H1 (cell line): ENCODE results near the gene GAB3. TPM values are rescaled to one million over a fixed set of nuclear protein-coding genes. Genes with fewer than 3 reads are reported as not detected.

ENCODE experiments used
- CTCF ChIA-PET: fragments of 300-600 bp; sonication (Branson Sonifier 250); formaldehyde crosslinking; loops from one replicate; lab custom pipeline; 2021; ENCODE audit not compliant: partially characterized antibody; lab: Charles Lee
- POLR2A ChIA-PET: fragments of 300-600 bp; sonication (Branson Sonifier 250); formaldehyde crosslinking; loops from one replicate; lab custom pipeline; 2021; ENCODE audit warnings: inconsistent platforms; ENCODE audit not compliant: partially characterized antibody; lab: Charles Lee
- DNase-seq, 2 experiments: peaks; one replicate each; pipeline versions ENCODE4 v3.0.0 to v3.0.0-alpha.2; 2010 to 2022; ENCODE audit warnings: low spot score in 2 of 2, low read depth in 1 of 2, mixed read lengths in 1 of 2
- FAIRE-seq: peaks from 2 replicates; lab custom pipeline; 2011; peaks lifted over from hg19 to GRCh38; lab: Jason Lieb, UNC
- H2AFZ ChIP-seq: 2 replicates; pipeline ENCODE4 v1.8.1; 2012; ENCODE audit warnings: low read length, inconsistent platforms
- H2AK5ac ChIP-seq: 2 replicates; pipeline ENCODE4 v1.6.1; 2013; ENCODE audit warnings: low read depth, low read length
- H2BK120ac ChIP-seq: replicated peaks from 2 replicates; pipeline ENCODE3; 2013; ENCODE audit warnings: low read depth, low read length, inconsistent platforms
- H2BK12ac ChIP-seq: 2 replicates; pipeline ENCODE4 v1.6.1; 2013; ENCODE audit warnings: low read depth, low read length
- H2BK15ac ChIP-seq: 2 replicates; pipeline ENCODE4 v1.6.1; 2013; ENCODE audit warnings: low read length
- H2BK20ac ChIP-seq: 2 replicates; pipeline ENCODE4 v1.6.1; 2013; ENCODE audit warnings: low read length
- H2BK5ac ChIP-seq: 2 replicates; pipeline ENCODE4 v1.6.1; 2013; ENCODE audit warnings: low read depth, low read length
- H3K14ac ChIP-seq: 2 replicates; pipeline ENCODE4 v1.6.1; 2013; ENCODE audit warnings: inconsistent platforms; ENCODE audit not compliant: insufficient read length
- H3K18ac ChIP-seq: 2 replicates; pipeline ENCODE4 v1.6.1; 2013; ENCODE audit warnings: low read length; ENCODE audit errors: extremely low read depth
- H3K23ac ChIP-seq: 2 replicates; pipeline ENCODE4 v1.6.1; 2013; ENCODE audit warnings: inconsistent platforms; ENCODE audit not compliant: insufficient read length
- H3K23me2 ChIP-seq: 2 replicates; pipeline ENCODE4 v1.6.1; 2013; ENCODE audit warnings: low read depth, low read length
- H3K27ac ChIP-seq: 2 replicates; pipeline ENCODE4 v1.6.1; 2011; ENCODE audit warnings: low read depth, low read length, inconsistent platforms
- H3K27me3 ChIP-seq, 4 experiments: replicated peaks in 1 of 4; 1 replicate in 1 of 4; 2 replicates in 3 of 4; pipeline versions ENCODE4 v1.6.1 to v1.8.1; 2011 to 2013; ENCODE audit warnings: low read length in 3 of 4, mild to moderate bottlenecking in 3 of 4, inconsistent platforms in 2 of 4, mixed read lengths in 2 of 4, moderate library complexity in 1 of 4; ENCODE audit not compliant: control insufficient read depth in 3 of 4, insufficient read depth in 3 of 4; ENCODE audit errors: extremely low read depth in 1 of 4
- H3K36me3 ChIP-seq, 4 experiments: 2 replicates each; pipeline versions ENCODE4 v1.6.1 to v1.8.1; 2011 to 2013; ENCODE audit warnings: mild to moderate bottlenecking in 4 of 4, low read length in 3 of 4, moderate library complexity in 2 of 4, control low read depth in 1 of 4, inconsistent platforms in 1 of 4; ENCODE audit not compliant: insufficient read depth in 4 of 4, control insufficient read depth in 2 of 4
- H3K4ac ChIP-seq: replicated peaks from 2 replicates; pipeline ENCODE3; 2013; ENCODE audit warnings: low read length, low read depth, mixed read lengths, inconsistent platforms; ENCODE audit not compliant: insufficient read length
- H3K4me1 ChIP-seq, 4 experiments: replicated peaks in 1 of 4; 1 replicate in 1 of 4; 2 replicates in 3 of 4; pipeline versions ENCODE4 v1.6.1 to v1.8.1; 2011 to 2013; ENCODE audit warnings: low read length in 3 of 4, inconsistent platforms in 2 of 4, mixed read lengths in 1 of 4; ENCODE audit not compliant: insufficient read depth in 4 of 4, control insufficient read depth in 3 of 4
- H3K4me2 ChIP-seq, 2 experiments: 2 replicates each; pipeline versions ENCODE4 v1.6.1 to v1.8.1; 2011 to 2013; ENCODE audit warnings: low read depth in 2 of 2, low read length in 2 of 2, control low read depth in 1 of 2, inconsistent platforms in 1 of 2, mild to moderate bottlenecking in 1 of 2; ENCODE audit not compliant: insufficient read depth in 1 of 2
- H3K4me3 ChIP-seq, 4 experiments: fragments of 200-600, 300-600 bp in 1 of 4; sonication (generic), shearing (Covaris generic), sonication (Bioruptor Twin) in 1 of 4; 2 replicates each; pipeline versions ENCODE4 v1.5.1 to v1.8.1; 2011 to 2016; ENCODE audit warnings: low read length in 4 of 4, low read depth in 3 of 4, control low read depth in 2 of 4, inconsistent platforms in 2 of 4, mild to moderate bottlenecking in 2 of 4, mixed read lengths in 1 of 4, moderate library complexity in 1 of 4; ENCODE audit not compliant: insufficient read depth in 2 of 4; ENCODE audit errors: extremely low read depth in 1 of 4
- H3K56ac ChIP-seq: replicated peaks from 2 replicates; pipeline ENCODE3; 2013; ENCODE audit warnings: low read depth, mild to moderate bottlenecking, mixed read lengths, low read length, inconsistent platforms; ENCODE audit not compliant: insufficient read length
- H3K79me1 ChIP-seq: 2 replicates; pipeline ENCODE4 v1.6.1; 2013; ENCODE audit warnings: low read depth, low read length, control low read depth
- H3K79me2 ChIP-seq, 2 experiments: 2 replicates each; pipeline versions ENCODE4 v1.6.1 to v1.8.1; 2012 to 2013; ENCODE audit warnings: low read length in 2 of 2, mild to moderate bottlenecking in 2 of 2, inconsistent platforms in 1 of 2; ENCODE audit not compliant: insufficient read depth in 2 of 2, control insufficient read depth in 1 of 2
- H3K9ac ChIP-seq, 4 experiments: replicated peaks in 1 of 4; 1 replicate in 1 of 4; 2 replicates in 3 of 4; pipeline versions ENCODE4 v1.6.1 to v1.8.1; 2011 to 2013; ENCODE audit warnings: low read depth in 3 of 4, low read length in 3 of 4, control low read depth in 2 of 4, mild to moderate bottlenecking in 2 of 4, moderate library complexity in 2 of 4, inconsistent platforms in 1 of 4; ENCODE audit errors: extremely low read depth in 1 of 4
- H3K9me3 ChIP-seq, 2 experiments: 2 replicates each; pipeline versions ENCODE4 v1.6.1 to v1.8.1; 2012 to 2013; ENCODE audit warnings: mild to moderate bottlenecking in 2 of 2, moderate library complexity in 2 of 2, control low read depth in 1 of 2, inconsistent platforms in 1 of 2, low read depth in 1 of 2, low read length in 1 of 2, mixed read lengths in 1 of 2; ENCODE audit not compliant: insufficient read depth in 2 of 2
- H4K20me1 ChIP-seq, 2 experiments: replicated peaks in 1 of 2; 2 replicates each; pipeline versions ENCODE3 to v1.8.1; 2011 to 2013; ENCODE audit warnings: inconsistent platforms in 2 of 2, low read length in 2 of 2, mild to moderate bottlenecking in 1 of 2; ENCODE audit not compliant: insufficient read depth in 2 of 2, control insufficient read depth in 1 of 2
- H4K5ac ChIP-seq: 2 replicates; pipeline ENCODE4 v1.6.1; 2013; ENCODE audit warnings: low read length, low read depth, mixed read lengths, inconsistent platforms; ENCODE audit not compliant: insufficient read length
- H4K8ac ChIP-seq: 2 replicates; pipeline ENCODE4 v1.8.0; 2013; ENCODE audit warnings: mild to moderate bottlenecking, moderate library complexity, low read length, inconsistent platforms; ENCODE audit not compliant: insufficient read depth; ENCODE audit errors: extremely low read depth
- H4K91ac ChIP-seq: replicated peaks from 2 replicates; pipeline ENCODE3; 2013; ENCODE audit warnings: low read length, mixed read lengths, inconsistent platforms; ENCODE audit not compliant: insufficient read length
- CHD2 ChIP-seq: IDR thresholded peaks from 2 replicates; pipeline ENCODE4 v1.6.1; 2012; ENCODE audit warnings: low read length, improper control_type of control experiment
- CTCF ChIP-seq, 3 experiments: IDR thresholded peaks; 1 replicate in 2 of 3; 2 replicates in 1 of 3; pipeline versions ENCODE4 v1.5.1 to v1.6.1; 2011; ENCODE audit warnings: low read length in 3 of 3, mild to moderate bottlenecking in 3 of 3, inconsistent platforms in 2 of 3, low read depth in 1 of 3, moderate library complexity in 1 of 3; ENCODE audit not compliant: insufficient read depth in 1 of 3; ENCODE audit errors: control extremely low read depth in 1 of 3
- EGR1 ChIP-seq: IDR thresholded peaks from 2 replicates; pipeline ENCODE4 v1.6.1; 2011; ENCODE audit warnings: low read depth, low read length, borderline replicate concordance
- JUN ChIP-seq: IDR thresholded peaks from 2 replicates; pipeline ENCODE4 v1.6.1; 2011; ENCODE audit warnings: low read depth, mild to moderate bottlenecking, improper control_type of control experiment, low read length
- KDM4A ChIP-seq: IDR thresholded peaks from one replicate; pipeline ENCODE4 v1.7.1; 2012; ENCODE audit warnings: low read depth, mild to moderate bottlenecking, moderate library complexity, low read length, inconsistent platforms; ENCODE audit not compliant: severe bottlenecking
- KDM5A ChIP-seq: fragments of 200-600 bp; IDR thresholded peaks from 2 replicates; pipeline ENCODE4 v1.7.1; 2012; ENCODE audit warnings: mild to moderate bottlenecking, low read length, inconsistent platforms, mixed read lengths
- MAFK ChIP-seq: IDR thresholded peaks from 2 replicates; pipeline ENCODE4 v1.6.1; 2012; ENCODE audit warnings: low read depth, mild to moderate bottlenecking, improper control_type of control experiment, low read length
- MAX ChIP-seq: IDR thresholded peaks from 2 replicates; pipeline ENCODE4 v1.6.1; 2012; ENCODE audit warnings: inconsistent platforms
- RFX5 ChIP-seq: IDR thresholded peaks from 2 replicates; pipeline ENCODE4 v1.6.1; 2011; ENCODE audit warnings: low read depth, low read length, improper control_type of control experiment, borderline replicate concordance
- RNF2 ChIP-seq: fragments of 200-900, 300-1000 bp; sonication (generic); IDR thresholded peaks from 2 replicates; pipeline ENCODE4 v1.7.1; 2016; ENCODE audit warnings: borderline replicate concordance, low read depth, mild to moderate bottlenecking, antibody characterized with exemption, low read length; ENCODE audit not compliant: poor library complexity, severe bottlenecking; ENCODE audit errors: missing control alignments
- SAP30 ChIP-seq: fragments of 300-600 bp; sonication (generic); IDR thresholded peaks from 2 replicates; pipeline ENCODE4 v1.7.1; 2012; ENCODE audit warnings: low read length, moderate library complexity, mild to moderate bottlenecking, inconsistent platforms; ENCODE audit not compliant: insufficient read depth, insufficient replicate concordance
- WGBS, 2 experiments: shearing (Covaris generic) in 1 of 2; methylation state at CpG; one replicate each; pipeline versions ENCODE4 v1.1.6 to v1.1.7; 2013 to 2015; ENCODE audit warnings: low lambda C conversion rate in 2 of 2, mixed read lengths in 2 of 2, inconsistent platforms in 1 of 2, low coverage in 1 of 2, missing lambda C conversion rate in 1 of 2; ENCODE audit not compliant: insufficient replicate concordance in 2 of 2, insufficient coverage in 1 of 2, insufficient read length in 1 of 2; ENCODE audit errors: extremely low coverage in 1 of 2, missing lambda C conversion rate in 1 of 2; 5-methylcytosine and 5-hydroxymethylcytosine counted together
- polyA plus RNA-seq, 7 experiments: library from polyadenylated mRNA; depleted of rRNA in 3 of 7; stranded (reverse) in 5 of 7; unstranded in 2 of 7; fragments of >200 nt in 5 of 7; fragments of 200-250 nt in 2 of 7; gene quantifications; 1 replicate in 5 of 7; 2 replicates in 1 of 7; 4 replicates in 1 of 7; pipeline versions ENCODE4 v1.2.1 to v1.2.3, GENCODE V29; 2011 to 2013; ENCODE audit warnings: missing spikeins in 2 of 7, mixed read lengths in 2 of 7
- total RNA-seq: library from RNA; stranded (reverse); fragmentation: NEBNext Ultra II Directional; extraction: Animal tissue kit (Norgen Biotek cat#: 25700); gene quantifications from 2 replicates; pipeline ENCODE4 v1.2.1, GENCODE V29; 2021

Gene GAB3
- total and polyA plus RNA-seq, 2 of the 8 experiments (the other 6 are each of a cell fraction or from before 2014, with no cell fraction given), result 0.48 to 1.2 TPM

- Histone ChIP-seq H3K18ac (no peak overlapping the region), H3K23me2 (no peaks in the 10 kb centered on the region), H4K5ac (no peak overlapping the region), H4K8ac (no peak overlapping the region), H3K79me1 (no peaks in the 10 kb centered on the region), H2BK20ac (no peak overlapping the region), H3K36me3 (no peaks in the 10 kb centered on the region), H4K20me1 (no peaks in the 10 kb centered on the region), H3K4me1 (peaks cover 0 to 2% (median 0%) of the 10 kb centered on the region in 4 experiments; a peak in 1 of 7 replicates), H2BK12ac (no peak overlapping the region), H3K79me2 (no peaks in the 10 kb centered on the region), H2AK5ac (no peak overlapping the region), H3K14ac (no peak overlapping the region), H3K9me3 (no peaks in the 10 kb centered on the region), H2AFZ (no peak overlapping the region), H2BK120ac (no peak overlapping the region), H2BK15ac (no peak overlapping the region), H2BK5ac (no peak overlapping the region), H3K56ac (no peak overlapping the region), H3K4me2 (no peak overlapping the region), H4K91ac (no peak overlapping the region), H3K27ac (no peak overlapping the region), H3K4me3 (no peak overlapping the region), H3K9ac (no peak overlapping the region), H3K4ac (no peak overlapping the region), H3K27me3 (no peaks in the 10 kb centered on the region), H3K23ac (no peak overlapping the region)
- POLR2A ChIA-PET, result interaction anchor here (1.2 kb wide), 1 partner anchor 12 kb away, joined by 3 read pairs; no protein-coding TSS in a partner anchor
- WGBS, 2 experiments, result 66% methylated on average over 4 of the region's 4 CpGs; no CpG with 5 or more reads in 1 of the 2 experiments
- DNase-seq, result no peak
- FAIRE-seq, result no peak
- CTCF ChIA-PET, result no interaction called here
- TF ChIP-seq RFX5 (no peak), CTCF (IDR thresholded peaks at IDR 0.05; ENCODE audit: control extremely low read depth in 1 of 3, insufficient read depth in 1 of 3, low read depth in 1 of 3, low read length in 3 of 3) (no peak), KDM4A (no peak), SAP30 (no peak), MAFK (no peak), EGR1 (no peak), KDM5A (no peak), MAX (no peak), CHD2 (no peak), RNF2 (no peak), JUN (no peak)
These were observed 40.6 kb upstream of the GAB3 start for GRCh38 chrX:154791467-154791866.
